Measurements from ENCODE around the gene ANAPC4.

ANAPC4 gene

DNA sequence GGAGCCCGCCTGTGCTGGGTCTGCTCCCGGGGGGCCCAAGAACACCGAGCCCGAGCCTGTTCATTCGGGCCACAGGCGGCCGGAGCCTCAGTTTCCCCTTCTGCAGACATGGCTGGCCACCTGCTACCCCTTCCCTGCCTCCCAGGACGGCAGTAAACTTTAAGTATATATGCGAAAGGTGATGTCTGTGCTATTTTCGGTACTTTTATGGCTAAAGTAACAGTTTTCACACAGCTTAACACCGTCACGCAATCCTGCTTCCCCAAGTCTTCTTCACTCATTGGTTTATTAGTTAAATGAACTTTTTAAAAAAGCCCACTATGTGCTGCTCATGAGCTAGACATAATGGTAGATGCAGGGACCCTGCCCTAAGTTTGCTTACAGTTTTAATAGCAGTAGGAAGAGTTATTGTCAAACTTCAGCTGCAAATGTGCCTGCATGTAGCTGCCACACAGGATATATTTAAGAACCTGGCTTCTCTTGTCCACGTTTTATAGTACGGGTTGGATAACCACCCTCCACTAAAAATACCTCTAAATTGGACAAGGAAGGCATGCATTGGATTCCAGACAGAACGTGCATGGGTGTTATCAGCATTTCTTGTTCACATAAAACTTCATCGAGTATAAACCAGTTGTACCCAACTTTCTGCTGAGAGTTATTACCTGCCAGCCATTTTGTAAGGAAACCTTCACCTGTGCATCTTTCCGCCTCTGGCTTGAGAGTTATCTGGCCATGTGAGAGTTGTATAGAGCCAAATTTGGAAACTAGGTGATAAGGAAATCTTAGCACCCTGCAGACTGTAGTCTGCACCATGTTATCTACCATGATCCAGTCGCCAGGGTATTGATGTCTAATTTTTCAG is 741 bp downstream of the ANAPC4 start:
- DNase-seq: no peak

DNA sequence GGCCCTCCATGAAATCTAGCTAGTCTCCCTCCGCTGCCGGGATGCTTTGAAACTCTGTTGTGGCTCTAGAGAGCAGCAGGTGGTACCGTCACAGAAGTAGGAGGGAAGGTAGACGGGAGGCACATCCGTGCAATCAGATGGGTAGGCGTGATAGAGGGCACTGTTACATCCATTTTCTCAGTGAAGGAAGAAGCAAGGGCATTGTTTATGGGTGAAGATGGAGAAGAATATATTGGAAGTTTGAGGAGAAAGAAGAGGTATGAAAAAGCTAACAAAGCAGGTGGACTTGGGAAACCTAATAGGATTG is 1.3 kb downstream of the ANAPC4 start:
- no peak for DNase-seq

DNA sequence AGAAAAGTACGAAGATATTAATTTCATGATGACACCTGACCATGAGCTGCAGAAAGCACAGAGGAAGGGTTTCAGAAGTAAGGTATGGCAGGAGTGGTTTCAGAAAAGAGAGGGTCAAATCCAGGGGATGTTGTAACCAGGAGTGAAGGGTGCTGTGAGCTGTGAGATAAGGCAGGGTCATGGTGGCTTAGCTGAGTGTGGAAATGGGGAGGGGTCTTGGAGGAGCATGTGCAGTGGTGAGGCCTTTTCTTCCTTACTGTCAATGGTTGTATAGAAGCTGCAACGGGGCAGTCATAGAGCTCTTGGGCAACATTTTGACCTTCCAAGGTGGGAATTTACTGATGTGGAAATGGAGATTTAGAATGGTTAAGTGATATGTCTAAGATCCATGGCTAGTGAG is 2.5 kb downstream of the ANAPC4 start:
- DNase-seq: no peak

DNA sequence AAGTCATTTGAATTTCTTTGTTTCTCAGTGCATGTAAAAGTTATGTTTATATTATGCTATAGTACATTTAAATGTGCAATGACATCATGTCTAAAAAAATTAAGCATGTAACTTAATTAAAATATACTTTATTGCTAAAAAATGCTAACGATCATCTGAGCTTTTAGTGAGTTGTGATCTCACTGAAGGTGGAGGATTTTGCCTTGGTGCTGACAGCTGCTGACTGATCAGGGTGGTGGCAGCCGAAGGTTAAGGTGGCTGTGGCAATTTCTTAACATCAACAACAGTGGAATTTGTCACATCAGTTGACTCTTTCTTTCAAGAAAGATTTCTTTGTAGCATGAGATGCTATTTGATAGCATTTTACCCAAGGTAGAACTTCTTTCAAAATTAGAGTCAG is 6.6 kb downstream of the ANAPC4 start:
- no peak for DNase-seq

DNA sequence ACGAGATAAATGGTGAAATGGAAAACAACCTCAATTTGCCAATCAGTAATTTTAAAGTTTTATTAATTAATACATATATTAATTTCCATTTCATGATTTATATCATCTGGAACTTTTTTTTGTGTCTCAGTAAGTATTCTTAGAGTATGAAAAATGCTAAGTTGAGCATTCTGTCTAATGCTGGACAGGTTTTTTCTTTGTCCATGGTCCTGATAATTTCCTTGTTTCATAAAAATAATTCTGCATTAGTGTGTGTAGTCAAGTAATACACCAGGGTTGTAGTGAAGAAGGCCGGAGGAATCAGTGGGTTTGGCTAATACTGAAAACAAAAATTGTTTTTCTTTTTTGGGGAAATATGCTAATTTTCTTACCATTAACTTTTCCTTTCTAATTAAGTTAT is 9.9 kb downstream of the ANAPC4 start:
- DNase-seq: no peak

DNA sequence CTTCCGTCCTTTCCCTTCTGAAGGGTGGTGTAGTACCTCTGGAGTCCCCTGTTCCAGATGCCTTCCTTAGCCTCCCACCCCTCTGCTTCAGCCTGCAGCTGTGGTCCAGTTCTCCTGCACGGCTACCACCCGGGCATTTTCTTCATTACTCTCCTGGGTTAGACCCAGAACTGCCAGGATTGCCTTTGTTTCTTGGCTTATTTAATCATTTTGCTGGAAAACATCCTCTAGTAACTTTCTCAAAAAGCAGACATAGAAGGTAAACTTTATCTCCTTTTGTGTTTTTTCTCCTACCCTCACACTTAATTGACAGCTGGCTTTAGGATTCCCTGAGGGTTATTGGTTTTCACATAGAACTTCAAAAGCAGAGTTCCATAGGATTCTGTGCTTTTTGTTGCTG is 20.2 kb downstream of the ANAPC4 start:
- no peak for DNase-seq

DNA sequence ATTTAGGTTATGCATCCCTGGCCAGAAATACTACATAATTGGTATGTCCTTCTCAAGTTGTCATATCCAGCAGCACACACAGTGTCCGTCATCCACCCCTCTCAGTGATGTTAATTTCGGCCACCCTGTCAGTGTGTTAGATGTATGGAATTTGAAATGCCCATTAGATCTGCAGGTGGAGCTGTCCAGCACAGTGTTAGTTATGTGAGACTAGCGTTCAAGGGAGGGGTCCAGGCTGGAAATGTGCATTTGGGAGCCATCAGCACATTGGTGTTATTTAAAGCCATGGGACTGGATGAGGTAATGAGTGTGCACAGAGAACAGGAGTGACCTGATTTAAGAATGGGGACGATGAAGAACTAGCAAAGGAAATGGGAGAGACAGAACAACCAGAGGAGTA is 22.4 kb downstream of the ANAPC4 start:
- DNase-seq: no peak

DNA sequence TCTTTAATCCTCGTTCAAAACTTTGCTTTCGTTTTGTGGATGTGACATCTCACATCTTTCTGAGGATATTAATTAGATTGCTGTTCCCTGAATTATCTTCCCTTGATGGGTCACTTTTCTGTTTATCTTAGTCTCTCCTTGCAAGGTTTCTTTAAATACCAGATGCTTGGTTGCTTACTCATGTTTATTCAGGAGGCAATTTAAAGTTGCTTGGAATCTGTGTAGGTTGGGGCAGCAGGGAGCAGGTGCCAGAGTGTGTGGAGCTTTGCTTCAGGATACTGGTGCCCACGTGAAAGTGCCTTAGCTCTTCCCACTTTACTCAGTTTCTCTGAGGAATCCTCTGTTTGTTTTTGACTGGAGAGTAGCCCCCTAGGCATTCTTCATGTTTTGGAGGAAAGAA is 24.0 kb downstream of the ANAPC4 start:
- DNase-seq: no peak

DNA sequence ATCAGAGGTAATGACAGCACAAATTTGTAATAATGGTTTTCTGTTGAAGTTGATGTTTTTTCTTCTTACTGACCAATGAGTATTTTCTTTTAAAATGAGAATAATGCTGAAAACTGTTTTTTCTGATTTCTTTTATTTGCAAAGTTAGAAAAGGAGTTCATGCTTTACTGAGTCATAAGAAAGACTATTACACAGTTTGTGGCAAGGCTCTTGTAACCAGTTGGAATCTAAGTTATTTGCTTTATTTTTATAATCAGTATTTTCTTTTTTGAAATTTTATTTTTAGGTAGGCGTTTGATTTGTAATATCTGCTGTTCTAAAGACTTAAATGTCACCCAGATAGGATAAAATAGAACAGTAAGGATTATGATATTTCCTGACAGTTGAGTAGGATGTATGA is 25.5 kb downstream of the ANAPC4 start:
- DNase-seq: no peak

DNA sequence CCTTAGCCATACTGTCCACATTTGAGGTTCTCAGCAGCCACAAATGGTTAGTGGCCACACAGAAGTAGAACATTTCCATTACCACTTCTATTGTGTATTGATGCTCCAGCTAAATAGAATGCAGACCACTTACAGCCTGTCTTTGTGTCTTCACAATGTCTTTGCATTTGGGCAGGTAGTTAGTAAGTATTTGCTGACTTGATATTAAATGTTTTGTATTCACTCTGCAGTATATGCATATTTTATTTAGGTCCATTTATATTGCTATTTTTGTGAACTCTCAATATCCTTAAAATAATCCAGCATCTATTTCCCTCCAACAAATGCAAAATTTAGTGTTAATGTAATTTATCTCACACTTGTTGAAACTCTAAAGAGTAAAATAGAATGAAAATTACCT is 26.6 kb downstream of the ANAPC4 start:
- no peak for DNase-seq

DNA sequence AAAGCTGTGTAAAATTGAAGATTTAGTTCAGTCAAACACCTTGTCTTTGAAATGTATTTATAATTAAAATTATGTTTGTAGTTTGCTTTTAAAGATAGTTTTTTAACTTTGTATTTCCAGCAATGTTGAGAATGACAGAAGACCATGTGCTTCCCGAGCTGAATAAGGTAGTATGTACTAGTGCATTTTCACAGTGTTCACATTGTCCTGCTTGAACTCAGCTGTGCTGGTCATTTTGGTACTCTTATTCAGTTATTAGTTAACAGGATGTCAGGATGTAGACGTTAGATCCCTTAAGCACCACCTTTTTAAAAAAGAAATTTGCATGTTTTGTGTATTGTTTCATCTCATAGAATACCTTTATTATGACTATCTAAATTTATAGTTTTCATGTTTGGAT is 28.4 kb downstream of the ANAPC4 start:
- no peak for DNase-seq

DNA sequence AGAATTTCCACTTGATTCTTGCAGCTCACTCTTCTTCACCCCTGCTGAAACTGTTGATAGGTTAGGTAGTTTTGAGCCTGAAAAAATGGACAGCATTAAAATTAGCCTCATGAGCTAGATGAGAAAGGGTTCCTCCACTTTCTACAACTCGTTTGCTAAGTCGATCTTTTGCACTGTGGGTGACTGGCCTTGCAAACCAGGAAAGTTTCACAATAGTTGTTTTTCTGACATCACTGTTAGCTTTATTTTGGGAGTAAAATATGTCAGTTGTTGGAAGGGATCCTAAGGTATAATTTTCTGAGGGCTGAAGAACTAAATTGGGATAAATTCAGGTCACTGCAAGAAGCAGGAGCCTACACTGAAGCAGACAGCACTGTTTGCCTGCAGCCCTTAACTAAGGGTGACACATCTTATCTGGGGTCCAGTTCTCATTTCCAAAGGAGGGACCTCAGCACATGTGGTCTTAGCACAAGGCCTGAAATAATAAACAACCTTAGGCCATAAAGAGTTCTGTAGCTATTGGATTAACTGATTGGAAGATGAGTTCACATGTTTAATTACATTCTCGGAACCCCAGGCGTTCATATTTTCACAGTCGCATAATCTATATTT is 29.1 kb downstream of the ANAPC4 start:
- no peak for DNase-seq

DNA sequence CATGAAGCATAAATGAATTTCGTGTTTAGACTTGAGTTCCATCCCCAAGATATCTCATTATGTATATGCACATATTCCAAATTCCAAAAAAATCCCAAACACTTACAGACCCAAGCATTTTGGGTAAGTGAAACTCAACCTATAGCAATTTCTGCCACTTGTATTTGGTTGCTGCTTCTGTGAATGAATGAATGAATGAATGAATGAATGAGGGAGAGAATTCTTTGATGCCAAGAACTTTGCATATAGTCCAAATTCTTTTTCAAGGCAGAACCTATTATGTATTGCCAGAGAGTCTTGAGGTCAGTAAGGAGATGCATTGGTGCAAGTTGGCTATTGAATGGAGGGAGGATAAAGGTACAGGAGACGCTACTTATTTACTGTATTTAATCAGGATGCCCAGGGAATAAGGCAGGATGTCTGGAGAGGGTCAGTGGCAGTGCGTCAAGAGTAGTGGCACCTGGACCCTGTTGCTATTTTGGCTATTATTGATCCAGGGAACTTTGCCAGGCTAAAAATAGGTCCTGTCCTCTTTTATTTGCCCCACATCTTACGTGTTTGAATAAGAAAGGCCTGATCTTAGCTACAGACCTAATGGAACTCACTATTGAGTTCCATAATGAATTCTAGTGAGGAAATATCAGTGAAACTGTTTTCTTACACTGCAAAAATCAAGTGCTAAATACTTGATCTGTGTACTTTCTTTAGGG is 33.9 kb downstream of the ANAPC4 start:
- DNase-seq: no peak

DNA sequence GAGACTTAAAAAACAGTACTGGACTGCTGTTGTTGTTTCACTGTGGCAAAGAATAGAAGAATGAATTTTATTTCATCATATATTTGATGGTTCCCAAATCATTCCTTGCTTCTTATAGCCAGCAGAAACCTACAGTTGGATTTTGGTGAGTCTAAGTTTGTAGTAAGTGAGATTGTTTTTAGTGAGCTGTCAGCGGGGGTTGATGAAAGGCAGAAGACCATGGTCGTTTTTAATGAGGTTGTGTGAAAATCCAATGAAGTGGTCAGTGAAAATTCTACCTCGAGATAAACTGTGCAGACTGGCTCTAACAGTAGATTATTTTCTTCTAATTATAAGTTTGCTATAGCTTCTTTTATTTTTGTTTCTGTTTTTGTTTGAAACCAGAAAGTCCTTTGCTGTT is 36.2 kb downstream of the ANAPC4 start:
- DNase-seq: no peak

DNA sequence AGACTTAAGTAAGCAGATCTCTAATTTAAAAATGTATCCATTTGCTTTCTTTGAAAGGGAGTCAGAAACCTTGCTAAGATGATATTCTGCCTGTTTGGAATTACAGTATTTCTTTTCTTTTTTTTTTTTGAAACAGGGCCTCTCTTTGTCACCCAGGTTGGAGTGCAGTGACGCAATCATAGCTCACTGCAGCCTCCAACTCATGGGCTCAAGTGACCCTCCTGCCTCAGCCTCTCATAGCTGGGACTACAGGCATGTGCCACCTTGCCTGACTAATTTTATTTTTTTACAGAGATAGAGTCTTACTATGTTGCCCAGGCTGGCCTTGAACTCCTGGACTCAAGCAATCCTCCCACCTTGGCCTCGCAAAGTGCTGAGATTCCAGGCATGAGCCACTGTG is 40.0 kb downstream of the ANAPC4 start:
- DNase-seq: no peak

DNA sequence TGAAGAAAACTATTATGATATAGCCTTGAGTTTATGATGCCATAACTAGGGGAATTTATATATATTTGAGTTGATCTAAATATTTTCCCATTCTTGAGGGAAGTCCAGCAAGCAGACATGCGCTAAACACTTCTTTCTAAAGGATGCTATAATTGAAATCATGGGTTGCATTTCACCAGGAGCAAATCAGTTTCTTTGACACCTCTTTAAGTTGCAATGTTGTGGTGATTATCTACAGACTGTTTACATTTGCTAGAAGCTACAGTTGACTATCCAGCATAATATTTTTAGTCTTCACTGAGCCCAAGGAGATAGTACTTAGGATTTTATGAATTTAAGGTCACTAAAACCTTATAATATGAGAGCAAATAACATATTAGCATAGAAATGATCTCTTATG is 43.9 kb downstream of the ANAPC4 start:
- DNase-seq: no peak

DNA sequence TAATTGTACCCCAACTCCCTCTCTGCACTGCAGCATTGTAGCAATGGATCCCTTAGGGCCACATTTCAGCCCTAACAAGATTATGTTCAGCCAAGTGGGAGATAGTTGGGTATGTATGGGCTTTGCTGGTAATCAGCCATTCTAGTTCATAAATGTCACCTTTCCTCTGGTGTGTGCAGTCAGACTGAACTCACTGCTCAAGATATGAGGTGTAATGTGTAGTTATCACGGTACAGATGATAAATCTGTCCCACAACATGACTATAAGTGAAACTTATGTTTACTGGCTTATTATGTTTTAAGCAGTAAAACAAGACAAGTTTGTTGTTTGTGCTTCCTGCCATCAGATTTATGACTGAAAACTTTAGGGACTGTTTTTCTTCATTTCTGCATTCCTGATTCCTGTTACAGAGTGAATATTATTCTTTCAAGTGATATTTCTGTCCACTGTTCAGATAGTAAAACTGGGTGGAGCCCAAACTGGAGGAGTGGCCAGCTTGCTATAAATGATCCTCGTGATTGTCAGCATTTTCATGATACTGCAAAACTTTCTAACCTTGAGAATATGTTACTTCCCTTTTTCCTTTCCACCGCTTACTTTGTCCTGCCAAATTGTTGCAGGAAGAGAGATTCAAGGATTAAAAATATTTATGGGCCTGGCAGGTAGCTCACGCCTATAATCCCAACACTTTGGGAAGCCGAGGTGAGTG is 44.9 kb downstream of the ANAPC4 start:
- no peak for DNase-seq

DNA sequence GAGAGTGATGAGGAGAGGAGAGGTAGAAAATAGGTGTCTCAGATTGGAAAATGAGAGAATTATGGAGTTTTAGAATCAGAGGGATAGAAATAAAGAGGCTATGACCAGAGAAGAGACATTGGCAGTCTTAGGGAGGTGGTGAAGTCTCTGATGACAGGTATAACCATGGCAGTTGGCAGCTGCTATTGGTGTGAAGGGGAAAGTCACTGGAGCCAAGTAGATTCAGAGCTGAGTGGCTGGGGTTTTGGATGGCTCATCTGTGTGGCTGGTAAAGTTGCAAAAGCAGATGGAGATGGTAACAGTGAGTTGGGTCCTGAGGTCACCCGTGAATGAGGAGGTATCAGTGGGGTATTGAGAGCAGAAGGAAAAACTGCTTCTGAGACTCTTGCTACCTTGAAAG is 46.5 kb downstream of the ANAPC4 start:
- no peak for DNase-seq

DNA sequence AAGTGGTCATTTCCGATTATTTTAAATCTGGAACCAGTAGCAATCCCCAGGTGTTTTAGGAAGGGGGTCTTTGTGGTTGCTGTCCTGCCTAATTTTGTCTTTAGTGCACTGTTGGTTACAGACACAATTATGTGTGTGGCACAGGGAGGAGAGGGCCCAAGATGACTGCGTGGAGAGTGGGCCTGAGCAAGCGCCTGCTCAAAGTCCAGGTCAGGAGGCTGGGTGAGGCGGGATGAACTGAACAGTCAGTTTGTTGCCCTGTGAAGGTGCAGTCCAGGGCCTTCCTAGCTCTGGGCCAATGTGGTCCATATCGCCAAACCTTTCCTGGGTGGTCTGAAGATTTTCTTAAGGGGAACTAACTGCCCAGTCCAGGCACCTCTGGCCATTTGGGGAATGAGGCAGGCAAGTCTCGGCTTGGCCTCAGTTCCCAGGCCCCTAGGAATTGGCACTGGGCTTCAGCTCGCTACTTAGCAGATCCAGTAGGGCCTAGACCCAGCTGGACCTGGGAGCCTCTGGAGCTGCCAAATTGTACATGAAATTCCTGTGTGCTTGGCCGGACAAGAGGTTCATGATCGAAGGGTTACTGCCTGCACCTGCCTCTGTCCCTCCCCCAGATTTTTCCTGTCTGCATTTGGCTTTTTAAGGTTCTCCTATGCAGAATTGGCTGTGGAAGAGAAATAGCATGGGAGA is 47.6 kb downstream of the ANAPC4 start:
- no peak for DNase-seq

DNA sequence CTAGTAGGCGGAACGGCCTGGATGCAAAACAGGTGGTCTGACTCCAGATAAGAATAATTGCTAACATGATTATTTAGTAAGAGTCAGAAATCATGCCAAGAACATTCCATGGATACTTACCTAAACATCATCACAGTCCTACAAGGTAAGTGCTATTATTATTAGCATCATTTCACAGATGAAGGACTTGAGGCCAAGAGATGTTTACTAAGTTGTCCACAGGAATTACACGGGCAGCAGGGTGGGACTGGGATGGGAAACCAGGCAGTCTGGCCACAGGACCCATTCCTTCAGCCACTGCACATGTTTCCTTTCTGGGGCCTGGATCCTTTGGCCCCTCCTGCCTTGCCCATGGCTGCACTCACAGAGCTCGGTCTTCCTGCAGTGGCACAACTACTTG is 48.3 kb downstream of the ANAPC4 start:
- no peak for DNase-seq

DNA sequence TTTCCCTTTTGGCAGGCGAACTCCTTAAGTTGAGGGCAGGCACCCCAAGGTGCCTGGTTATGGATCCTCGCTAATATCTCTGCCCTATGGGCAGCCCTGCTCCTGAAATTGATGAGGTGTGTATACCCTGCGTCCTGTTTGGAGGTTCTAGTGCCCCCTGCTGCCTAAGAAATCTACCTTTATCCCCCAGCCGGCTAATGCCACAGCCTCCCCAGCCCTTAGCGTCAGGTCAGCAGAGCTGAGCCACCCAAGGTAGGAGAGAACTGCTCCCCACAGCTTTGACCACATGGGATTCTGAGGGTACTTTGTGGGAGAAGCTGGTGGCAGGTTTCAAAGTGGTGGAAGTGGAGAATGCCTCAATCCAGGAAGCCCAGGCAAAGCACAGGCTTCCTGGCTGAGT is 50.8 kb downstream of the ANAPC4 start:
- DNase-seq: no peak

DNA sequence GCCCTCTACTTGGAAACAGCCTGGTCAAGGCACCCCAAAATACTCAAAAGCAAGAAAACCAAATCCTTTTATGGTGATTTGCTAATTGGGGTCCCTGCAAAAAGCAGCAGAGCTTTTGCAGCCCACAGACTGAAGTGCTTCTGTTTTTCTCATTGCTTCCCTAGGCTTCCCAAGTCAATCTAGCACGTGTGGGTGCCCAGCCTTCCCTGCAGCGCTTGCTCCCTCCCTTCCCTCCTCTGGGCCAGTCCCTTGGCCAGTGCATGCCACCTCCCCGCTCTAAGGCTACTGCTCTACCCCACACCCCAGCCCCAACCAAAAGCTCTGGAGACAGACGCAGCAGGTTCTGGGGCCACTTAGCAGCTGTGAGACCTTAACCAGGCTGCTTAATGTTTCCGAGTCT is 53.6 kb downstream of the ANAPC4 start:
- no peak for DNase-seq
